Measurements from ENCODE around the gene OR13F1. TPM values are rescaled to one million over a fixed set of nuclear protein-coding genes. Genes with fewer than 3 reads are reported as not detected.
"Not testable (repeated sequence)": the region's sequence is repeated elsewhere in the genome, so short reads cannot be mapped to it uniquely, and the experiment has no call there.

The OR13F1 gene, protein sequence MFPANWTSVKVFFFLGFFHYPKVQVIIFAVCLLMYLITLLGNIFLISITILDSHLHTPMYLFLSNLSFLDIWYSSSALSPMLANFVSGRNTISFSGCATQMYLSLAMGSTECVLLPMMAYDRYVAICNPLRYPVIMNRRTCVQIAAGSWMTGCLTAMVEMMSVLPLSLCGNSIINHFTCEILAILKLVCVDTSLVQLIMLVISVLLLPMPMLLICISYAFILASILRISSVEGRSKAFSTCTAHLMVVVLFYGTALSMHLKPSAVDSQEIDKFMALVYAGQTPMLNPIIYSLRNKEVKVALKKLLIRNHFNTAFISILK
- total RNA-seq (2014; rRNA removed; shearing (Covaris generic)): not detected in 2 replicates

DNA sequence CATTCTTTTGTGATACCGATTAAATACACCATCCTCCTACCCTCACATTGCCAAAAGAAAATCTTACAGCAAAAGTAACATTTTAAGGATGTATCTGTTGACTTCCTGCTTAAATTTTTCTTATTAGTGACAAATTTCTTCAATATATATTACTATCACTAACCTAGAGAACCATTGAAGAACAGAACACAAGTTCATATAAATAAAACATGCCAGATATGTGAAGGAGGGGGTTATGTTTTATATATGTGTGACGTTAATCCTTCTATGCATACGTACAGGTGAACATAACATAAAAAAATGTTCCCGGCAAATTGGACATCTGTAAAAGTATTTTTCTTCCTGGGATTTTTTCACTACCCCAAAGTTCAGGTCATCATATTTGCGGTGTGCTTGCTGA is at the start of gene OR13F1:
TSS of gene OR13F1 (plus strand) at position 301 of the 400 bp plus-strand sequence. CDS start at position 301, 0 bp downstream.
- DNase-seq (ENCODE audit: low read depth): no peak

DNA sequence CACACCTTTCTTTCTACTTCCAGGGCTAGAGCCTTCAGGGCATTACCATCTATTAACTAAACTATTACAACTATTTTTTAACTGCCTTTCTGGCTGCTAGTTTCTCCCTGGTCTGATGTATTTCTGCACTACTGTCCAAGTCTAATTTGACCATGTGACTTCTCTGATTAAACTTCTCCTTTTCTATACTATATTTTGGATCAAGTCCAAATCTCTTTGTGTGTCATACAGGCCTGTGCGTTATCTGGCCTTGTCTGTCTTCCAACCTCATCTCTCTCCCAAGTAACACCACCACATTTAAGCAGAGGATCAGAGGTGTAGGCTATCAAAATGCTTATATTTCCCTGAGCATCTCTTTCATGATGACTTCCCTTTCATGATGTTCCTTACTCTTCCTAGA is 47.2 kb upstream of the OR13F1 start:
- DNase-seq (ENCODE audit: low read depth): no peak

DNA sequence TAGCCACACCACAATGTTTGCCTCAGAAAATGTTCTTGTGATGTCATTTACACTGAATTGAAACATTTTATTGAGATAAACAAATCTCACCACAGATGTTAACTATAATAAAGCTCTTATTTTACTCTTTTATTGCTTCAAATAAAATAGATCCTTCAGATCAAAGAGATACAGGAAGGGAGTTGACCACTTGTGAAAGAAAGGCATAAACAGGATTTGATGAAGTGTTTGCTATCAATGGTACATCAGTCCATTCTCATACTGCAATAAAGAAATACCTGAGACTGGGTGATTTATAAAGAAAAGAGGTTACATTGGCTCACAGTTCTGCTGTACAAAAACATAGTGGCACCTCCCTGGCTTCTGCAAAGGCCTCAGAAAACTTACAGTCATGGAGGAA is 40.2 kb upstream of the OR13F1 start:
- no peak for DNase-seq (ENCODE audit: low read depth)

DNA sequence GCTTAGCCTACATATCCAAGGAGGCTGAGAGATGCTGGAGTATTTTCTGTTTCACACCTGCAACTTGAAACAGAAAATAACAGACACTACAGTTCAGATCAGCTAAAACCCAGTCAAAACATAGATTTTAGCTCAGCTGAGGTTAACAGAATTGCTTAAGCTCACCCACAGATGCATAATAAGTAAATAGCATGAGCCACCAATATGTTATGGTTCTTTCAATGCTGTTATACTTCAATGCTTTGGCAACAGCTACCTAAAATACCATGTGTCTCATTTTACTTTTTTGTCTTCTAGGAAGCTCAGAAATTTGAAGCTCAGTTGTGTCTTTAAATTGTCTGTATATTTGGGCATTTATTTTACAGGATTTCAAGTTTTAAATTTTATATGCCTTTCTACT is 35.8 kb upstream of the OR13F1 start:
- DNase-seq (ENCODE audit: low read depth): no peak

DNA sequence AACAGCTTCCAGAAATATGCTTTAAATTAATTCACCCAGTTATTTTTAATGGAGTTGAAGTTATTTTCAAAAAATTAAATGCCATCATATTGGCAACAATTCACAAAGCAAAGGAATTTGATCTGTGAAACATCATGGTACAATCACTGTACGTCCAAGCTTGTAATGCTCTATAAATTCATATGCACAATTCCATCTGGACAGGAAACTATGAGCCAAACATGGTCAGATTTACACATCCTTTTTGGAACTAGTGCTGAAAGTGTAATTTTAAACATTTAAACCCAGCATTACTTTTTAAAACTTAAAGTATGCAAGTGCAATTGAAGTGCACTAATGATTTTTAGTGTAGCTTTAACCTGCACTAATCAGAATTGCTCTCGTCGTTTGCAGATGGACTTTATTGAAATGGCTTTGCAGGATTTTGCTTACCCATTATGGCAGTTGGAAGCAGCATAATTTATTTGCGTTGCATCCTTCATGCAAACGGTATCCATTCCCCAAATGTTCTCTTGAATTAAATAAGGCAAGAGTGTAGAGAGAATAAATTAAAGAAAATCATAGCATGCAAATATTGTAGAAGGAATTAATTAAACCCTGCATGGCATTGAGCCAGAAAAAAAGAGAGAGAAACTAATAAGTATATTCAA is 21.0 kb upstream of the OR13F1 start:
- no peak for DNase-seq (ENCODE audit: low read depth)

DNA sequence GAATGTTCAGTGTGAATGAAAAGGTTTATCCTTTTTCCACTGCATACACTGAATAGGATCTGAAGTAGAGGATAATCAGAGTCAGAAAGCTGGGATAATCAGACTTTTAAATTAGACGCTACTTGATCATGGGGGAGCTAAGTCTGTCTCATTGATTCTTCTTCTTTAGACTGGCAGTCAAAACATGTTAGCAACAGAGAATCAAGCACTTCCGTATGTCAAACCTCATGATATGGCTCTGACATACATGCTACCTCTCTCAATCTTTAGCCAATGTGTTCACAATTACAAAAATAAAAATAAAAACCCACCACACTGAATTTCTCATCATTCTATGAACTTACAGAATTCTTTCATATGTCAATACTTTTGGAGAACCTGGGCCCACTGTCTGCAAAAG is 19.0 kb upstream of the OR13F1 start:
- DNase-seq (ENCODE audit: low read depth): no peak

DNA sequence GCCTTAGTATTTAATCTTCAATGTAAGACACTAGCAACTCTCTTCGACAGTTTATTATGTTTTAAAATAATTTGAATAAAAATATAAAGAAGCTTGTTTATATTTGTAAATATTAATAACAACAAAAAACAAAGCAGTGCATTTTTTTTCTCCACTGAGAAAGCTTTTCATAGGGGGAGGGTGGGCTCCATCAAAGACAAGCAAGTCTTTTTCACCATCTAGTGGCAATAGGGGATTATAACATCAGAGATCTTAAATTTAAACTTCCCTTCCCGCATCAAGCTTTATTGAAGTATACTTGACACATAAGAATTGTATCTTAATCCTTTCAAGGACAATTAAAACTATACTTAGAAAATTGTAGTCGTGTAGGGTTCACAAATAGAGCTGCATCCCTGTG is 9.3 kb upstream of the OR13F1 start:
- no peak for DNase-seq (ENCODE audit: low read depth)

DNA sequence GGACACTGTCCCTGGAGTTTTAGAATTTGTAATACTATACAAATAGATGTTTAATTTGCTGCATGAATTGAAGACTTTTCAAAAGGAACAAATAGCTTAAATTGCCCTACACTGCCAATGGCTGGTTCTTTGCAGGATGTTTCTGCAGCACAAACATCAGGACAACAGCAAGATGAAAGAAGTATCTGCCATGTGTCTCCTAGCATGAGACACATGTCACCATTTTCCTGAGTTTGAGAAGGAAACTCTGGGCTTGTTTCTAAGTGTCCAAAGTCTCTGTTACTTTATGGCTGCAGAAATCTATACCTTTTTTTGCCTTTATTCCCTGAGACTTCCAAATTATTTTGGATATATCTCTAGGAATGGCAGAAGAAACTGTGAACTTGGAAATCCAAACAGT is 623 bp upstream of the OR13F1 start:
- DNase-seq (ENCODE audit: low read depth): no peak

DNA sequence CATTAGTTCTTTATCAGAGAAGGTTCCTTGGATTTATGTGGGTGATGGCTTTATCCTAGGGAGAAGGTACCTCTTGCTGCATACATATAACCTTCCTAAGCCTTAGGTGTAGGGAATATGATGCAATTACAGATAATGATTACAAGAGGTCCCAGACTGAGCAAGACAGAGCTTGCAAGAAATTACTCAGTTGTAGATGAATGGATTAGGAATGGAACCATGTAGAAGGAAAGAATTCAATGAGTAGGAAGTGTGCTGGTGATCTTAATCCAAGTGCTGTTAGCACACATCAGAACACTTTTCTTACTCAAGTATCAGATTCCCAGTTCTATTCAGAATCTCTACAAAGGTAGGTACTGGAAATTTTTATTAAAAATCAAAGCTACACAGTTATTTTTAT is 2.5 kb downstream of the OR13F1 start:
- DNase-seq (ENCODE audit: low read depth): no peak

DNA sequence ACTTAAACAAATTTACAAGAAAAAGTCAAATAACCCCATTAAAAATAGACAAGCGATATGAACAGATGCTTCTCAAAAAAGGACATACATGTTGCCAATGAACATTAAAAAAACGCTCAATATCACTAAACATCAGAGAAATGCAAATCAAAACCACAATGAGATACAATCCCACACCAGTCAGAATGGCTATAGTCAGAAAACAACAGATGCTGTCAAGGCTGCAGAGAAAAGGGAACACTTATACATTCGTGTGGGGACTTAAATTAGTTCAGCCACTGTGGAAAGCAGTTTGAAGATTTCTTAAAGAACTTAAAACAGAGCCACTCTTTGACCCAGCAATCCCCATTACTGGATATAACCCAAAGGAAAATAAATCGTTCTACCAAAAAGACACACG is 10.8 kb downstream of the OR13F1 start:
- DNase-seq (ENCODE audit: low read depth): no peak

DNA sequence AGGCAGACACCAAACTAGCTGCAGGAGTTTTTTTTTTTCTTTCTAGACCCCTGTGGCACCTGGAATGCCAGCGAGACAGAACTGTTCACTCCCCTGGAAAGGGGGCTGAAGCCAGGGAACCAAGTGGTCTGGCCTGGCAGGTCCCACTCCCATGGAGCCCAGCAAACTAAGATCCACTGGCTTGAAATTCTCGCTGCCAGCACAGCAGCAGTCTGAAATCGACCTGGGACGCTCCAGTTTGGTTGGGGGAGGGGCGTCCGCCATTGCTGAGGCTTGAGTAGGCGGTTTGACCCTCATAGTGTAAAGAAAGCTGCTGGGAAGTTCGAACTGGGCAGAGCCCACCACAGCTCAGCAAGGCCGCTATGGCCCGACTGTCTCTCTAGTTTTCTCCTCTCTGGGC is 16.2 kb downstream of the OR13F1 start:
- not testable (repeated sequence) for DNase-seq (ENCODE audit: low read depth)

DNA sequence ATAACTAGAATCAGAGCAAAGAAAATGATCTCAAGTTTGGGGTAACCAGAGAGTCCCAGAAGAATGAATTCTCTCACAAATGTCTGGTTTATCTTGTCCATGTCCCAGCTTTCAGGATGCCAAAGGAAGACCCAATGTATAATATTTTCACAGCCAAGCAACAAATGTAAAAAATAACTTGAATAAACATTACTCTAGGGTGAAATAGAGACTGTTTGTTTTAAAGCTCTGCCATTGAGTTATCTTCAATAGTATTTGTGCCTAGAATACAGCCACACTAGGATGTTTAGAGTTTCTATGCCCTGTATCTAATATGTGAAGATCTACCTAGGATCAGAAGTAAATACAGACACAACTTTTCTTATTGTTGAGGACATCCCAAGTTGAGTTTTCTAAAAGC is 23.0 kb downstream of the OR13F1 start, which contains the start of gene OR13C4:
TSS of gene OR13C4 (minus strand) at position 101 of the 400 bp plus-strand sequence. CDS start at position 101, 0 bp downstream.
- no peak for DNase-seq (ENCODE audit: low read depth)

DNA sequence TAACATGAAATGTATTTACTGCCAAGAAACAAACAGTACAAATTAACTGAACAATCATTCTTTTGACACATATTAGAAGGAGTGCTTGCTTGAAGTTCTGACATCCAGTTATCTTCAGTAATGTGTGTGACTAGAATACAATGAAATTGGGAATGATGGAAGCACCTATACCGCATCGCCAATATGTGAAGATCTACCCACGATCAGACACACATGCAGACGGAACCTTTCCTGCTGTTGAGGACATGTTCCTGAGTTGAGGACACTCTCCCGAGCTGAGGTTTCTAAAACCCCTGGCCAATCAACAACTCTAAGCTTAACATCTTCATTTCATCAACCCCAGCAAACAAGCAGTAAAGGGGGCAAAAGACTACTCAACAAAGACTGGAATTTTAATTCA is 32.7 kb downstream of the OR13F1 start, which contains the start of gene OR13C3:
TSS of gene OR13C3 (minus strand) at position 101 of the 400 bp plus-strand sequence. CDS start 133 bp downstream, outside the sequence.
- no peak for DNase-seq (ENCODE audit: low read depth)

DNA sequence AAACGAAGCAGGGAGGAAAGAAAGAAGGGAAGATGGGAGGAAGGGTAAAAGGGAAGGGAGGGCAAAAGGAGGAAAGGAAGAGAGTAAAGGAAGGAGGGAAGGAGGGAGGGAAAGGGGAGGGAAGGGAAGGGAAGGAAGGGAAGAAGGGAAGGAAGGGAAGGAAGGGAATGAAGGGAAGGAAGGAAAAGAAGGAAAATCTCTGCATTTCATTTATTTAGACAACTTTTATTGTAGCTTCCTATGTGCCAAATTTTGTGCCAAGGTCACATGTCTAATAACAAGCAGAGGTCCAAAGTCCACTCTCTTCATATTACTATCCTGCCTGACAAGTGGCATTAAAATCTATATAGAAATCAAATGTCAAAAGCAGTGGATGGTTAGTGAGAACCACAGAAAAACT is 35.2 kb downstream of the OR13F1 start:
- no peak for DNase-seq (ENCODE audit: low read depth)

DNA sequence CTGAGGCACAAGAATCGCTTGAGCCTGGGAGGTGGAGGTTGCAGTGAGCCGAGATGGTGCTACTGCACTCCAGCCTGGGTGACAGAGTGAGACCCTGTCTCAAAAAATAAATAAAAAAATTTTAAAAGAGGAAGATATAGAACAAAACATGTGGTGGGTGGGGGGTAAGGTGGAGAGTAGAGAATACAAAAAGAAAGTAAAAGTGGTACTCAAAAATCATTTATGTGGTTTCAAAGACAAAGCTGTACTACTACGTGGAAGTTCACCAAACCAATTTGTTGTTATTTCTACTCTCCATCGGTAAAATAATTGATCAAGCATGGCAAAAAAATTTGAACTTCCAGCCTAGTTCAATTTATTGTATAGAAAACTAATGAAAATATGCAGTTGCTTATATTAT is 40.6 kb downstream of the OR13F1 start:
- DNase-seq (ENCODE audit: low read depth): no peak

DNA sequence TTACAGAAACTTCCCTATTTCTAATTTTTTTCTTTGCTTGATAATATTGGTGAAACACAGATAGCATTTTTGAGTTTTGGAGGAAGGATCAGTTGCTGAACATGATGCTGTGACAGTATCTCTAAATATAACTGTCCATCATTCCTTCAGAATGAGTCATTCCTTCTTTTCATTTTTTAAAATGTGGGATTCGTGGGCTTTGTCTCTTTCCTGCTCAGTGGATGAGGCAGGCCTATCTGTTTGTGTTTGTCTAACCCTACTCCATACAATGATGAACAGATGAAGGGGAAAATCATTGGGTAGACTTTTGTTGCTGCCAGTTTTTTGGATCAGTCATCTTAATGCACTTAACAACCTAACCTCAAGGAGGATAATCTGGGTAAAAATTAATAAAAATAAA is 49.2 kb downstream of the OR13F1 start:
- DNase-seq (ENCODE audit: low read depth): peak; percentile 2

Other genes with a start within 250 kb of the OR13F1 start
- gene OR13C4, start 22.9 kb downstream of the OR13F1 start, total RNA-seq (2014; rRNA removed; shearing (Covaris generic)): not detected in 2 replicates
- not detected in 2 replicates for gene OR13C3, start 32.6 kb downstream of the OR13F1 start, total RNA-seq (2014; rRNA removed; shearing (Covaris generic))
- gene OR13C8, start 64.9 kb downstream of the OR13F1 start, total RNA-seq (2014; rRNA removed; shearing (Covaris generic)): not detected in 2 replicates
- not detected in 2 replicates for gene OR13C5, start 95.2 kb downstream of the OR13F1 start, total RNA-seq (2014; rRNA removed; shearing (Covaris generic))
- not detected in 2 replicates for gene OR13C2, start 101.4 kb downstream of the OR13F1 start, total RNA-seq (2014; rRNA removed; shearing (Covaris generic))
- not detected in 2 replicates for gene OR13C9, start 113.9 kb downstream of the OR13F1 start, total RNA-seq (2014; rRNA removed; shearing (Covaris generic))
- gene OR13D1, start 190.3 kb downstream of the OR13F1 start, total RNA-seq (2014; rRNA removed; shearing (Covaris generic)): not detected in 2 replicates
- 62.1 and 85.4 TPM in 2 replicates for gene NIPSNAP3A, start 243.4 kb downstream of the OR13F1 start, total RNA-seq (2014; rRNA removed; shearing (Covaris generic))